ENCODE results near the gene MYO3A.

- TF ChIP-seq CTCF (conservative IDR thresholded peaks at IDR 0.05; ENCODE audit: low read depth in 2 of 2): no peak
- no peak for TF ChIP-seq STAT1 (IDR thresholded peaks at IDR 0.05; ENCODE audit: unreplicated experiment)
- TF ChIP-seq EZH2 (IDR thresholded peaks at IDR 0.05; ENCODE audit: low read depth, unreplicated experiment): no peak
- no peak for TF ChIP-seq POLR2AphosphoS5 (IDR thresholded peaks at IDR 0.05; ENCODE audit: low read depth)
- TF ChIP-seq REST (IDR thresholded peaks at IDR 0.05; ENCODE audit: unreplicated experiment): no peak
- TF ChIP-seq EZH2phosphoT487 (IDR thresholded peaks at IDR 0.05; ENCODE audit: unreplicated experiment): no peak
- TF ChIP-seq CREB1 (CRISPR knock-in tag; IDR thresholded peaks at IDR 0.05; ENCODE audit: low read depth): no peak
- TF ChIP-seq JUNB (IDR thresholded peaks at IDR 0.05; ENCODE audit: unreplicated experiment): no peak
These were observed 123.4 kb downstream of the MYO3A start for GRCh38 chr10:26057466-26057865.
